ENCODE results near the gene NUP50.

NUP50 gene

GRCh38 chr22:45225732-45226502 lies 62.2 kb downstream of the NUP50 start:
- Histone ChIP-seq H3K9me3 (no peaks in the 10 kb centered on the region), H3K4me1 (peaks cover 16% of the 10 kb centered on the region; the same call in 1 of the 2 replicates), H3K36me3 (no peaks in the 10 kb centered on the region), H3K27me3 (no peaks in the 10 kb centered on the region), H3K4me3 (ENCODE audit: low read depth, low read length) (no peak overlapping the region)
- TF ChIP-seq, protein P1, sequence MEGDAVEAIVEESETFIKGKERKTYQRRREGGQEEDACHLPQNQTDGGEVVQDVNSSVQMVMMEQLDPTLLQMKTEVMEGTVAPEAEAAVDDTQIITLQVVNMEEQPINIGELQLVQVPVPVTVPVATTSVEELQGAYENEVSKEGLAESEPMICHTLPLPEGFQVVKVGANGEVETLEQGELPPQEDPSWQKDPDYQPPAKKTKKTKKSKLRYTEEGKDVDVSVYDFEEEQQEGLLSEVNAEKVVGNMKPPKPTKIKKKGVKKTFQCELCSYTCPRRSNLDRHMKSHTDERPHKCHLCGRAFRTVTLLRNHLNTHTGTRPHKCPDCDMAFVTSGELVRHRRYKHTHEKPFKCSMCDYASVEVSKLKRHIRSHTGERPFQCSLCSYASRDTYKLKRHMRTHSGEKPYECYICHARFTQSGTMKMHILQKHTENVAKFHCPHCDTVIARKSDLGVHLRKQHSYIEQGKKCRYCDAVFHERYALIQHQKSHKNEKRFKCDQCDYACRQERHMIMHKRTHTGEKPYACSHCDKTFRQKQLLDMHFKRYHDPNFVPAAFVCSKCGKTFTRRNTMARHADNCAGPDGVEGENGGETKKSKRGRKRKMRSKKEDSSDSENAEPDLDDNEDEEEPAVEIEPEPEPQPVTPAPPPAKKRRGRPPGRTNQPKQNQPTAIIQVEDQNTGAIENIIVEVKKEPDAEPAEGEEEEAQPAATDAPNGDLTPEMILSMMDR (IDR thresholded peaks at IDR 0.05; ENCODE audit: low read depth, low read length), result no peak
- no peak for DNase-seq

GRCh38 chr22:45226503-45227186 lies 62.9 kb downstream of the NUP50 start:
- Histone ChIP-seq H3K4me1 (peaks cover 16% of the 10 kb centered on the region; the same call in 1 of the 2 replicates), H3K27me3 (no peaks in the 10 kb centered on the region), H3K36me3 (no peaks in the 10 kb centered on the region), H3K4me3 (ENCODE audit: low read depth, low read length) (no peak overlapping the region), H3K9me3 (no peaks in the 10 kb centered on the region)
- TF ChIP-seq, protein P1 (IDR thresholded peaks at IDR 0.05; ENCODE audit: low read depth, low read length), result no peak
- DNase-seq, result no peak

GRCh38 chr22:45227645-45228400 lies 64.1 kb downstream of the NUP50 start:
- H3K4me3 ChIP-seq (ENCODE audit: low read depth, low read length), result no peak overlapping the region
- TF ChIP-seq, protein P1 (IDR thresholded peaks at IDR 0.05; ENCODE audit: low read depth, low read length), result no peak
- H3K4me1 ChIP-seq, result peaks cover 13% of the 10 kb centered on the region; the same call in 1 of the 2 replicates
- no peaks in the 10 kb centered on the region for H3K36me3 ChIP-seq
- no peaks in the 10 kb centered on the region for H3K9me3 ChIP-seq
- DNase-seq, result no peak
- no peaks in the 10 kb centered on the region for H3K27me3 ChIP-seq

DNA sequence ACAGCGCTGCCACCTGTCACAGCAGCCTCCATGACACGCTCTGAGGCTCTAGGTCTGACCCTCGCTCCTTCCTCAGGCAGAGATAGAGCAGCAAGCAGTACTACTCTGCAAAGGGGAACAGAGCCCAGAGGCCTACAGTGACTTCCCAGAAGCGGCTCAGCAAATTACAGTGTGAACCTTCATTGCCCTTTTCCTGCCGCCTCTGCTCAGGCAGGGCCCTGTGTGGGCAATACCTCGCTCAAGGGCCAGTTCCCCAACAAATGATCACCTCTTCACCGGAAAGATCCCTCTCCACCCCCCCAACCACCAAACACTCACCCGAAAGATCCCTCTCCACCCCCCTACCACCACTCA lies 64.7 kb downstream of the NUP50 start:
- H3K4me1 ChIP-seq, result peaks cover 10% of the 10 kb centered on the region; the same call in 1 of the 2 replicates
- TF ChIP-seq, protein P1 (IDR thresholded peaks at IDR 0.05; ENCODE audit: low read depth, low read length), result no peak
- H3K9me3 ChIP-seq, result no peaks in the 10 kb centered on the region
- no peak for DNase-seq
- H3K36me3 ChIP-seq, result no peaks in the 10 kb centered on the region; the same call in 1 of the 2 replicates
- no peaks in the 10 kb centered on the region for H3K27me3 ChIP-seq
- H3K4me3 ChIP-seq (ENCODE audit: low read depth, low read length), result no peak overlapping the region

GRCh38 chr22:45229181-45229580 lies 65.5 kb downstream of the NUP50 start:
- no peak overlapping the region for H3K4me3 ChIP-seq (ENCODE audit: low read depth, low read length)
- no peaks in the 10 kb centered on the region for H3K9me3 ChIP-seq
- no peaks in the 10 kb centered on the region; the same call in 1 of the 2 replicates for H3K36me3 ChIP-seq
- DNase-seq, result no peak
- TF ChIP-seq, protein P1 (IDR thresholded peaks at IDR 0.05; ENCODE audit: low read depth, low read length), result no peak
- H3K27me3 ChIP-seq, result no peaks in the 10 kb centered on the region
- H3K4me1 ChIP-seq, result peaks cover 10% of the 10 kb centered on the region; the same call in 1 of the 2 replicates

Measured in BE2C (cell line).